Bronchial epithelial cell (primary cell): ENCODE results near the gene MYCL. TPM values are rescaled to one million over a fixed set of nuclear protein-coding genes. Genes with fewer than 3 reads are reported as not detected.
A peak's percentile ranks its signal among the peaks of the same experiment; 100 is the strongest.

Source experiments
- DNase-seq: peaks from one replicate; pipeline ENCODE4 v3.0.0-alpha.2; 2010; ENCODE audit warnings: low read depth
- FAIRE-seq: peaks from 2 replicates; lab custom pipeline; 2011; peaks lifted over from hg19 to GRCh38; lab: Jason Lieb, UNC
- H3K27me3 ChIP-seq: 2 replicates; pipeline ENCODE4 v1.5.1; 2011; ENCODE audit warnings: low read length; ENCODE audit not compliant: control insufficient read depth, insufficient read depth
- H3K36me3 ChIP-seq: 2 replicates; pipeline ENCODE4 v1.5.1; 2011; ENCODE audit warnings: low read length; ENCODE audit not compliant: control insufficient read depth, insufficient read depth
- H3K4me3 ChIP-seq: 2 replicates; pipeline ENCODE4 v1.5.1; 2011; ENCODE audit warnings: mild to moderate bottlenecking, low read depth, low read length, control low read depth
- total RNA-seq: library from RNA; depleted of rRNA; stranded (reverse); fragments of >200 nt; gene quantifications from 2 replicates; pipeline ENCODE4 v1.2.1, GENCODE V29; 2014
- TF ChIP-seq, protein P1 (sequence below): IDR thresholded peaks from 2 replicates; pipeline ENCODE4 v1.5.1; 2011; ENCODE audit warnings: mild to moderate bottlenecking, moderate library complexity, low read length, control low read depth, inconsistent platforms; ENCODE audit not compliant: insufficient read depth, severe bottlenecking

The MYCL gene
- total RNA-seq, 1 donor from 2014 or later = 7.9 TPM

DNA sequence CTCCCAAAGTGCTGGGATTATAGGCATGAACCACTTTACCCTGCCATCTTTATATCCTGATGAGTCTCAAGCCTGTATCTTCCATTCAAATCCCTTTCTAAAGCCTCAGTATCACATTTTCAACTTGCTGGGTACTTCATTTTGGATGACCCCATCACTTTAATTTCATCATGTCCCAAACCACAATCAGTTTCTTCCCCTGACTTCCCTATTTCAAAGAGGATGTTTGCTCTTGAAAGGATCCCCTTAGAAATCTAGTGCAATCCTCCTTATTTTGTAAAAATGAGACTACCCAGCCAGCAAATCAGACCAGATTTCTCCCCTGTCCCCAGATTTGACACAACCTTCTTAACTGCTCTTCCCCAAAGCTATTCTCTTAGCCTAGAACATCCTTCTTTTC is 11.4 kb downstream of the MYCL start:
- TF ChIP-seq, protein P1, sequence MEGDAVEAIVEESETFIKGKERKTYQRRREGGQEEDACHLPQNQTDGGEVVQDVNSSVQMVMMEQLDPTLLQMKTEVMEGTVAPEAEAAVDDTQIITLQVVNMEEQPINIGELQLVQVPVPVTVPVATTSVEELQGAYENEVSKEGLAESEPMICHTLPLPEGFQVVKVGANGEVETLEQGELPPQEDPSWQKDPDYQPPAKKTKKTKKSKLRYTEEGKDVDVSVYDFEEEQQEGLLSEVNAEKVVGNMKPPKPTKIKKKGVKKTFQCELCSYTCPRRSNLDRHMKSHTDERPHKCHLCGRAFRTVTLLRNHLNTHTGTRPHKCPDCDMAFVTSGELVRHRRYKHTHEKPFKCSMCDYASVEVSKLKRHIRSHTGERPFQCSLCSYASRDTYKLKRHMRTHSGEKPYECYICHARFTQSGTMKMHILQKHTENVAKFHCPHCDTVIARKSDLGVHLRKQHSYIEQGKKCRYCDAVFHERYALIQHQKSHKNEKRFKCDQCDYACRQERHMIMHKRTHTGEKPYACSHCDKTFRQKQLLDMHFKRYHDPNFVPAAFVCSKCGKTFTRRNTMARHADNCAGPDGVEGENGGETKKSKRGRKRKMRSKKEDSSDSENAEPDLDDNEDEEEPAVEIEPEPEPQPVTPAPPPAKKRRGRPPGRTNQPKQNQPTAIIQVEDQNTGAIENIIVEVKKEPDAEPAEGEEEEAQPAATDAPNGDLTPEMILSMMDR = no peak
- FAIRE-seq (no peak), DNase-seq (no peak)
- Histone ChIP-seq H3K36me3 (no peaks in the 10 kb centered on the region), H3K27me3 (no peaks in the 10 kb centered on the region), H3K4me3 (no peak overlapping the region)

DNA sequence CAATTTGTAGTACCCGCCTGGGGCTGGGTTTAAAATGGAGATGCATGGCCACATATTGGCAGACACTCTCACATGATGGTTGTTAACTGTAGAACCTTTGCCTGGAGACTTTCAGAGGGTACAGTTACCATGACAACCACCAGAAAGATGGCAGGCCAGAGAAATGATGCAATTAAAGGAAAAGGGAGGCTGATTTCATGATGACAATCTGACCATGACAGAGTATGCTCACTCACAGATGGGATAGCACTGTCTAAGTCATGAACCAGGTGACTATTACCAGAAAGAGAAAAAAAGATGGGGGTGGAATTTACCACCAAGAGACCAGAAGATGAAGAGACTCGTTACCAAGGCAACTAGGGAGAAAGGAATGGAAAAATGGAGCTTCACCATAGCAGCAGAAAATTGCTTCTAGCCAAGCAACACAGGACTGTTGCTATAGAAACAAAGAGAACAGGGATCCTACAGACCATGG is 14.9 kb downstream of the MYCL start:
- Histone ChIP-seq H3K27me3 (no peaks in the 10 kb centered on the region), H3K36me3 (no peaks in the 10 kb centered on the region), H3K4me3 (no peak overlapping the region)
- FAIRE-seq (no peak), DNase-seq (no peak)
- TF ChIP-seq, protein P1 = no peak

DNA sequence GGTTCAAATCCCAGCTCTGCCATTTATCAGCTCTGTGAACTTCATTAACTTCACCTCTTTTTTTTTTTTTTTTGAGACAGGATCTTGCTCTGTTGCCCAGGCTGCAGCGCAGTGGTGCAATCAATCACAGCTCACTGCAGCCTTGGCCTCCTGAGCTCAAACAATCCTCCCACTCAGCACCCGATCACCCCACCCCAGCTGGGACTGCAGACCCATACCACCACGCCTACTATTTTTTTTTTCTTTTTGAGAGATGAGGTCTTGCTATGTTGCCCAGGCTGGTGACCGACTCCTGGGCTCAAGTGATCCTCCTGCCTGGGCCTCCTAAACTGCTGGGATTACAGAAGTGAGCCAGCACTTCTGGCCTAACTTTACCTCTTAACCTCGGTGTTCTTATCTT is 16.2 kb downstream of the MYCL start:
- Histone ChIP-seq H3K27me3 (no peaks in the 10 kb centered on the region), H3K36me3 (no peaks in the 10 kb centered on the region), H3K4me3 (no peak overlapping the region)
- FAIRE-seq (no peak), DNase-seq (no peak)
- TF ChIP-seq, protein P1 = no peak

DNA sequence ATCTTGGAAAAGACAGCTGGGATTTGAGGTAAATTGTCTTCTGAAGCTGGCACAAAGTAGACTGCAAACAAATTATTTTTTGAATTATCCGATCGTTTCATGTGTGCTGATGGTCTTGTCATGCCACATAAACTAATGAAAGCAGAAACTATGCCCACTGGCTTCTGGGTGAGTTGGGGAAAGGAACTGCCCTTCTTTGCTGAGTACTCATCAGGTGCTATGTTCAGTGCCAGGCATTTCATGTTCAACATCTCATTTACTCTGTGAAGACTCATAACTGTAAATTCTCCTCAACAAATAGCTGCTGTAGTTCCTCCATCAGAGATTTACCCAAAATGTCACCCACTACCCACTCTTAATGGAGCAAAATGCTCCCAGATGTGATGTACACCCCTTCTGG is 19.6 kb downstream of the MYCL start:
- no peak for FAIRE-seq
- no peaks in the 10 kb centered on the region for H3K36me3 ChIP-seq
- H3K4me3 ChIP-seq = peak overlapping the region; percentile 95
- H3K27me3 ChIP-seq = no peaks in the 10 kb centered on the region
- no peak for DNase-seq
- TF ChIP-seq, protein P1 = no peak

DNA sequence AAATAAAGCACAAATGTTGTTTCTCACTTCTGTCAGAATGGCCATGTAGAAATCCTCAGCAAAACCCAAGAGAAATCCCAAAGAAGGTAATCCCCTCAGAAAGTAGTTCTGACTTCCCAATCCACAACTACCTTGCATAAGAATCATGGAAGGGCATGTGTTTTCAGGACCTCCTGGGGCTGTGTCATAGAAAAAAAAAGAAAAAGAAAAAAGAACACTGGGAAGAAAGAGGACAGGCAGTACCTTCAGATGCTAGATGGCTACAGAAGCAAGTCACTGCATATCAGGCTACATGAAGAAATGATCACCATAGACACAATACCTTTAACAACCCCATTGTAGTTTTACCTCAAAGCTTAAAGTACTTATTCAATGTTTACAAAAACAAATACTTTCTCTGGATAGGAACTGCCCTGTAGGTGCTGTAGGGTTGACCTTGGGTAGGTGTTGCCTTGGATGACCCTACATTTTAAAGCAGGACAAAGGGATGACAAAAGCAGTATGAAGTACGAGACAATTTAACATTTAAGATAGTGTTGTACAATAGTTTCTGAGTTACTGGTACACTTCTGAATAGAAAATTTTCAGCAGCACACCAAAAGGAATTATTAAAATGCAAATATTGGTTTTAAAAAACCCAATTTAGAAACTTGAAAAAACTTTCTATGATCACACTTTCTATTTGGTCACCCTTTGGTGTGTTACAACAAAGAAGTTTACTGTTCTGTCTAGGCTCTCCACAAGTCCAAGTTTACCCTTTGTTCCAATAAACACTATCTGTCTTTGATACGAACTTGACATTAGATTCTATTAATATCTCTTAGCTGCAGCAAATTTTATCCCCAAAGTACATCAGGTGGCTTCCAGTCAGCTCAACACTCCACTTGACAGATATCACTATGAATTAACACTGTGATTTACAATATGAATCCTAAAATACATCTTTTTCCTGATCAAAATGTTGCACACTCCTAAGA is 23.4 kb downstream of the MYCL start:
- no peak overlapping the region for H3K4me3 ChIP-seq
- FAIRE-seq (no peak), DNase-seq (no peak)
- H3K27me3 ChIP-seq = no peaks in the 10 kb centered on the region
- no peaks in the 10 kb centered on the region for H3K36me3 ChIP-seq
- TF ChIP-seq, protein P1 = no peak
